Caki2 (cell line): ENCODE data around the gene ALCAM. TPM values are rescaled to one million over a fixed set of nuclear protein-coding genes. Genes with fewer than 3 reads are reported as not detected.

Experiments
- DNase-seq: peaks from one replicate; pipeline ENCODE4 v3.0.0-alpha.2; 2015; ENCODE audit warnings: low read depth
- in situ Hi-C: cut with HindIII; loops from 2 replicates; pipeline ENCODE4 v1.10.0; 2016; ENCODE audit warnings: low sequenced_read_pairs, low pct_unique_long_range_greater_than_20kb, mixed read lengths
- total RNA-seq: library from RNA; depleted of rRNA; stranded (reverse); fragments of >200 nt; shearing (Covaris generic); gene quantifications from 2 replicates; pipeline ENCODE4 v1.2.3, GENCODE V29; 2014; ENCODE audit warnings: low replicate concordance

Gene ALCAM
- total RNA-seq, 1 experiment from 2014 or later: 46.9 TPM

GRCh38 chr3:105413343-105413887 lies 46.7 kb downstream of the ALCAM start:
- in situ Hi-C loops: no loop called here
- DNase-seq: no peak

GRCh38 chr3:105414841-105415240 lies 48.1 kb downstream of the ALCAM start:
- no peak for DNase-seq
- in situ Hi-C loops: no loop called here

GRCh38 chr3:105415951-105416350 lies 49.2 kb downstream of the ALCAM start:
- DNase-seq: no peak
- in situ Hi-C loops: no loop called here

- DNase-seq: no peak
- in situ Hi-C loops: no loop called here
These were observed 51.0 kb downstream of the ALCAM start for GRCh38 chr3:105417525-105418289.

- in situ Hi-C loops: no loop called here
- DNase-seq: no peak
These were observed 55.9 kb downstream of the ALCAM start for GRCh38 chr3:105422645-105423044.

- in situ Hi-C loops: no loop called here
- no peak for DNase-seq
These were observed 56.7 kb downstream of the ALCAM start for GRCh38 chr3:105423397-105423796.

GRCh38 chr3:105424412-105425152 lies 57.9 kb downstream of the ALCAM start:
- DNase-seq: no peak
- in situ Hi-C loops: no loop called here

- in situ Hi-C loops: no loop called here
- no peak for DNase-seq
These were observed 58.4 kb downstream of the ALCAM start for GRCh38 chr3:105425153-105425502.

- DNase-seq: no peak
- in situ Hi-C loops: no loop called here
These were observed 60.6 kb downstream of the ALCAM start for GRCh38 chr3:105427332-105427731.

- in situ Hi-C loops: no loop called here
These were observed 62.5 kb downstream of the ALCAM start for GRCh38 chr3:105429034-105429762.

GRCh38 chr3:105430455-105430854 lies 63.7 kb downstream of the ALCAM start:
- no peak for DNase-seq
- in situ Hi-C loops: no loop called here

More at GRCh38 chr3:105429034-105429762, 62.5 kb downstream of the ALCAM start:
- DNase-seq: no peak

- in situ Hi-C loops: no loop called here
- no peak for DNase-seq
These were observed 64.5 kb downstream of the ALCAM start for GRCh38 chr3:105431200-105431599.

GRCh38 chr3:105435277-105435676 lies 68.6 kb downstream of the ALCAM start:
- no peak for DNase-seq
- in situ Hi-C loops: no loop called here

GRCh38 chr3:105436687-105437086 lies 70.0 kb downstream of the ALCAM start:
- DNase-seq: no peak
- in situ Hi-C loops: no loop called here

- in situ Hi-C loops: no loop called here
- DNase-seq: no peak
These were observed 73.4 kb downstream of the ALCAM start for GRCh38 chr3:105440113-105440512.

- in situ Hi-C loops: no loop called here
- DNase-seq: no peak
These were observed 78.0 kb downstream of the ALCAM start for GRCh38 chr3:105444725-105445124.

- in situ Hi-C loops: no loop called here
- no peak for DNase-seq
These were observed 81.8 kb downstream of the ALCAM start for GRCh38 chr3:105448338-105448982.

- in situ Hi-C loops: no loop called here
- DNase-seq: no peak
These were observed 82.7 kb downstream of the ALCAM start for GRCh38 chr3:105449414-105449813.
